DMS153 treated with DMSO at 0.1 percent for 48 hours (cell line): ENCODE measurements around the gene ADORA2A.

ENCODE experiments used
- DNase-seq: peaks from one replicate; lab custom pipeline; 2025; ENCODE audit not compliant: unreplicated experiment; lab: John Stamatoyannopoulos, UW

The ADORA2A gene

DNA sequence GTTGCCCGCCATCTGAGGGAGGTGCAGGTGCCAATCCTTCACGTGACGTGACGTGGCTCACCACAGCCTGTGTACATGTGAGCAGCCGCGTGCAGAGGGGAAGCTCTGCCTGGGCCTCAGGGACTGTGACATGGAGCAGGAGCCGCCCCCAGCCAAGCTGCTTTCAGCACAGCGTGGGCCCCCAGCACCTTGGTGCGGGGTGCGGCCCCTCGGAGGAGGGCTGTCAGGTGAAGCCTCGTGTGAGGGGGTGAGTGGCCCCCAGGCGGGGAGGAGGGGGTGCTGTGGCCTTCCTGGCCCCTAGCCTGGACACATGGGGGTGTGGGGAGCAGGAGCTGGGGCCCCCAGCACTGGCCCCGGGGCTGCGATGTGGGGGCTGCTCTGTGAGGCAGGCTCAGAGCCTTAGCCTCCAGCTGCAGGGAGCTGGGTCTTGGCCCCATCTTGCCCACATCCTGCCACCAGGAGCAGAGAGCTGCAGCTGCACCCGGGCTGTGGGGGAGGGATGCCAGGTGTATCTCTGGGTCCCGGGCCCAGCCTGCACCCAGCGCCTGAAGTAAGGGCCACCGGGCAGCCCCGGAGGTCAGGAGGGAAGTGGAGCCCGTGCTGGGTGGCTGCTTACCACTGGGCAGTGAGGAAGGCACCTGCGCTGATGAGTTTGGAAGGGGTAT lies at the start of gene ADORA2A:
TSS of gene ADORA2A (plus strand) at position 100 of the 665 bp plus-strand sequence. CDS start 5,806 bp downstream, outside the sequence.
- no peak for DNase-seq

DNA sequence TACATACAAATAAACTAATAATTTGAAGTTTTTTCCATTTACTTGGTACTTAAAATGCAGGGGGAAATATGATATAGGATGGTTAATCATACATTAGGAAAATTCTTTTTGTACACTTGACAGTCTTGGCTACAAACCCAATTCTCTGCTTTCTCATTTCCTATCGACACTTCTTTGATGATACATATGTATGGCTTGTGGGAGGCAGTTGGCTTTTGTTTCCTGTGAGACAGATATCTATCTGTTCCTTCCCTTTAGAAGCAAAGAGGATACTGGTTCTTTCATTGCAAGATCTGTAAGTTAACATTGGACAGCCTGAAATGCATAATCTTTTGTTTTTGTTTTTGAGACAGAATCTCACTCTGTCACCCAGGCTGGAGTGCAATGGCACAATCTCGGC lies 47.9 kb upstream of the ADORA2A start:
- no peak for DNase-seq

DNA sequence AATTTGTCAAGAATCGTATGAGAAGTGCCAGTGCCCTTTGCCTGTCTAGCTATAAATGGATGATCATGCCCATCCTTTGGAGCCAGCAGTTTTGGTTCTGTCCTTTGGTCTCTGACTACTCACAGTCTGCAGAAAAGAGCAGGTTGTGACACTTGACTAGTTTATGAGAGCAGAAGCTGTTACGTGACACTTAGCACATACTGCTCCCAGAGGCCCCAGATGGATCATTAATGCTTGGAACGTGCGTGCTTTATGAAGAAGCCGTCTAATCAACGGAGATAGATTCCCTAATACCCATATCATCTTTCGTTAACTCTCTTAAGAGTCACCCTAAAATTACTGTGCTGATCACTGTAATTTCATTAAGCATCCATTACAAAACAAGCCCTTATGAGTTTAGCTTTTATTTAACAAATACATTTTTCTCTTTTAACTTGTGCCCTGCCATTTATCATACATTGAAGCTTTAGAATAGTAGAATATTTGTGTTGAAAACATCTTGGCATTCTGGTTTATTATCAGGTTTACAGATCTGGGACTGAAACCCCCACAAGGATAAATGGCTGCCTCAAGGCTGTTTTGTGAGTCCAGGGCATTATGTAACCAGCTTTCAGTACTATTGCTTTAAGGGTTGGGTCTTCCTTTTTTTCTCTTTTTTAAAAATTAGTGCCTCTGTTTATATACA lies 47.0 kb upstream of the ADORA2A start:
- no peak for DNase-seq

DNA sequence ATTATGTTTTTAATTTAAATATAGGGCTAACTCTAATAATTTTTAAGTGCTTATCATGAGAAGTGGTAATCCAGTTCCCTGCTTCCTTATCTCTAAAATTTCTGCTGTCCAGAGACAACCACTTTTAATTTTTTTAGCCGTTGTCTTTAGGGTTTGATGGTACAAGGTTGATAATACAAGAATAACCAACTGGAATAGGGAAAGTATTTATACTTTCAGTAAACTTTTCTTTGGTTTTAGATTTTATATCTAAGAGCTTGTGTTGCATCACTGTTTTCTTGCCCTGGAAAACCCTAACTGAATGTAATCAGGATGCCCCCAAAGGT lies 46.5 kb upstream of the ADORA2A start:
- no peak for DNase-seq

DNA sequence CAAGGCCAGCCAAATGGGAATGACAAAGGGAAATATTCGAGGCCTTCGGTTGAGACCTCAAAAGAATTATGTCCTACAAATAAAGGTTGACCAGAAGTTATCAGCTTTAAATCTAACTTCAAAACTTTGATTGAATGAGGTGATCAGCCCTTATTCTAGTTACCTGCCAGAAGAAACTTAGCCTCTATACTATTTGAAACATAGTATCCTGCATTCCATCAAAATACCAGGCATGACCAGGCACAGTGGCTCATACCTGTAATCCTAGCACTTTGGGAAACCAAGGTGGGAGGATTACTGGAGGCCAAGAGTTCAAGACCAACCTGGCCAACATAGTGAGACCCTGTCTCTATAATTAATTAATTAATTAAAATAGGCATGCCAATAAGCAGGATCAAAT lies 44.3 kb upstream of the ADORA2A start:
- DNase-seq, result no peak

DNA sequence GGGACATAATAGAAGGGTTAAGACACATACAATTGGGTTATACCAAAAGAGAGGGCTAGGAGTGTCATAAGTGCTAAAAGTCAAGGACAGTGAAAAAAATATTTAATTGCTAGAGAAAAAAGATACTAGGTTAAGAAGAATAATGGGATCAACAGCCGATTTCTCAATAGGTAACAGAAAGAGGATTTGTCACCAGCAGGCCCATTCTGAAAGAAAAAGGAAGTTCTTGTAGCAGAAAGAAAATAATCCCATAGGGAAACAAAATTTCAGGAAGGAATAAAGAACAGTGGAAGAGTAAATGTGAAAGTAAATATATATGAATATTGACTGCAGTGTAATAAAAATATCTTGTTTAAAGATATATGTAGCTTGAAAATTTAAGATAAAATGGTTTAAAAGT lies 43.3 kb upstream of the ADORA2A start:
- no peak for DNase-seq

DNA sequence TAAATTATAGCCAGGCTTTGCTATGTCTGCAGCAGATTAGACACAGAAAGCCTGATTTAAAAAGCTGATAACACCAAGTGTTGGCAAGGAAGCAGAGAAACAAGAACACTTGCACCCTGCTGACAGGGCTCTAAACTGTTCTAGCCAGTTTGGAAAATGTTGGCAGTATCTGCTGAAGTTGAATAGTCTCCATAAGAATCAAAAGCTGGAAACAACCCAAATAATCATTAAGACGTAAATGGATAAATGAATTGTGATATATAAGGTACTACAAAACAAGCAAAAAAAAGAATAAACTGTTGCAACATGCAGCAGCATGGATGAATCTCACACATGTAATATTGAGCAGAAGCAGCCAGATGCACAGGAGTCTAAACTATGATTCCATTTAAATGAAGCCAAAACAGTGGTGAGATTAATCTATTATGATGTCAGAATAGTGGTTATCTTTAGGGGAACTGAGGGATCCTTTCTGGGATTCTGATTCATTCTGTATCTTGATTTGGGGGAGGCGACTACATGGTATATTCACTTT lies 40.4 kb upstream of the ADORA2A start:
- no peak for DNase-seq

DNA sequence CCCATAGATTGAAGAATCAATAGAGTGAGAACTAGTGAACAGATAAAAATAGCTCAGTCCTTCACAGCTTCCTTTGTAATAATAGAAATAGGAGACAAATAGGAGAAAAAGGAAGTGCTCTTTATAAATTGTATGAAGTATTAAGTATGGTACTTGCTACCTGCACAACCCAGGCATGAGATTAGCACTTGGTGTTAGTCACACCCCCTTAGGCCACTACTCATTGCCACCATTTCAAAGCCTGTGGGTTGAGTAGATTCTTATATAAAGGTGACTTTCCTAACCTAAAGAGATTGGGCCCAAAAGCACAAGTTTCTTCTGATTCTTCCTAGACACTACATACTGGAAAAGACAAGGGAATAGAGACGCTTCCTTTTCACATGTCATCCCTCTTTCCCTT lies 37.7 kb upstream of the ADORA2A start:
- no peak for DNase-seq

DNA sequence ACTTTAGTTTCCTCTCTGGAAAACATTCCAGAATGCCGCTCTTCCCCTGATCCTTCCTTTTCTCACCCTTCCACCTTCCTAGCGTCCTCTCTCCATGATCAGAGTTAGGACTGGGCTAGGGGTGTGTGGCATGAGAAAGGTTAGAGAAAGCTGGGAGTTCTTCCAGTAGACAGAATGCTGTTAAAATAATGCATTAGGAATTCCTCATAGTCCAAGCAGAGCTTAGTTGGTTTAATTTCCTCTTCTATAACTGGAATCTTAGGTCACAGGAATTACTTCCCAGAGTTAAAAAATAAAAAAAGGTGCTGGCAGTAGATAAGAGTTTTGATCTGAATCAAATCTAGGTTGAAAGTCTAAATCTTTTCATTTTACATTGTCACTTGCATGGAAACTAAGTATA lies 37.2 kb upstream of the ADORA2A start:
- DNase-seq, result no peak

DNA sequence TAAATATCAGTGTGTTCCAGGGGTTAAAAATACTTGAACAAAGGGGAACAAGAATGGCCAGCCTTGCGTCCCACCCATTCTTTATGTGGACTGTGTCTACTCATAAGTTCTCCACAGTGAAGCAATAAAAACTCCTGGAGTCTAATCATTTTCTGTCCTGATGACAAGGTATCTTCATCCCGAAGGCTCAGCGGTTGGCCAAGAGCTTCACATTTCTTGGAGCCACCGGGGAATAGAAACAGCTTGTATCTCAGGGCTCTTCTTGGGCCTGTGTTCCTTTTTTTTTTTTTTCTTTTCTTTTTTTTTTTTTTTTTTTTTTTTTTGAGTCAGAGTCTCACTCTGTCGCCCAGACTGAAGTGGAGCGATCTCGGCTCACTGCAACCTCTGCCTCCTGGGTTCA lies 36.8 kb upstream of the ADORA2A start:
- DNase-seq, result no peak

DNA sequence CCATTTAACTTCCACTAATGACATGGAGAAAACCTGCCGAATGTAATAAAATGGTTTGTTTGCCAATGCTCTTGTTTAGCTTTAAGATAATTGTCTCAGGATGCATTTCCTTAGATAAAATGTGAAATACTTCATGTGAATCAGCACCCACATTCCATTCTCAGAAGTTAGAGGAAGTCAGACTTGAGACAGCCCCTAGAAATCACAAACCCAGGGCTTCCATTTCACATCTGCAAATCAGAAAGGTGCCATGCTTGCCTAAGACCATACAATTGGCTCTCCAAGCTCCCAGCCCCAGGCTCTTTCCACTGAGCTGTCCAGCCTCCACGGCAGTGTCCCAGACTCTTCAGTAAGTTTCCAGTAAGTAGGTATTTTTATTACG lies 35.6 kb upstream of the ADORA2A start:
- DNase-seq, result no peak

DNA sequence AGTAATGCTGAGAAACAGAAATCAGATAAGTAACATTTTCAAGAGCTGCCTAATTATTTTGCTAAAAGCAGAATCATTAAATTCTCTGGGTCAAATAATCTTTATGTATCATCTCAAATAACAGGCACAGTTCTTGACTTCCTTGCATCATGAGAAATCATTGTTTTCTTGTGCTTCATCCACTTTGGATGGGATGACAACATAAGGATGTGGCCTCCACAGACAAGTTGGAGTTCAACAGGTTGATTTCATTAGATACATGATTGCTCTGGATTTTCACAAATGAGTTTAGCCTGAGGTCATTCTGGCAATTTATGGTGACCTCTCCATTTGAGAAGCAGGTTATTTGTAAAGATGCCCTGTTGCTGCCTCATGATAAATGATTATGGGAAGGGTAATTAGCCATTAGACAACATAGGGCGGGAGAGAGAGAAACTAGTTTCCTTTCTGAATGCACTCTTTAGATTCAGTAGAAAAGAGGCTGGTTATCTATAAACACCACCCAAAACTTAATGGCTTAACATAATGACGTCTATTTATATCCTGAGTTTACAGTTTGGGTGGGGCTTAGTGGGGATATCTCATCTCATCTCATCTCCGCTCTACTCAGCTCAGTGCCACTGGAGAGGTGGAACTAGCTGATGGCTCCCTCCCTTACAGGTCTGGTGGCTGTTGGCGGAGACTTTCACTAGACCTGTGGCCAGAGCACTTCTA lies 35.0 kb upstream of the ADORA2A start:
- DNase-seq, result peak; percentile 56

DNA sequence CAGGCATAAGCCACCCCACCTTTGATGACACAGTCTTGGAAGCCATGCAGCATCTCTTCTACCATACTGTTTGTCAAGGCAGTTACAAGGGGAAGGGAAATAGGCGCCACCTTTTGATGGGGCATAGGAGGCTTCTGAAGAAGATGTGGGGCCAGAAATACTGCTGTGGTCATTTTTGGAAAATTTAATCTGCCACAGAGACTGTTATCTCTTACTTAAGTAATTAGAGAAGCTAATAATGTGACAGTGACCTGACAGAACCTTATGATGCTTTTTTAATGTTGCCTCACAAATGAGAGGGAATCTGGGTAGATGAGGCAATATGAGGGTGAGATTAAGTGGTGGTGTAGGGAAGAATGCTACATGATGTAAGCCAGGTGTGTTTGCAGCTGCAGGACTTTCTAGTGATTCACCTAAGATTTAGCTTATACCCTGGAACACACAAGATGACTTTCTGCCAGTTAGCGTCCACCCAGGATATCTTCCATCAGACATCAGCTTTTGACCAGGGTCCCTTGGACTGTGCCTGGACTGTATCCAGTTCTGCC lies 34.3 kb upstream of the ADORA2A start:
- no peak for DNase-seq

DNA sequence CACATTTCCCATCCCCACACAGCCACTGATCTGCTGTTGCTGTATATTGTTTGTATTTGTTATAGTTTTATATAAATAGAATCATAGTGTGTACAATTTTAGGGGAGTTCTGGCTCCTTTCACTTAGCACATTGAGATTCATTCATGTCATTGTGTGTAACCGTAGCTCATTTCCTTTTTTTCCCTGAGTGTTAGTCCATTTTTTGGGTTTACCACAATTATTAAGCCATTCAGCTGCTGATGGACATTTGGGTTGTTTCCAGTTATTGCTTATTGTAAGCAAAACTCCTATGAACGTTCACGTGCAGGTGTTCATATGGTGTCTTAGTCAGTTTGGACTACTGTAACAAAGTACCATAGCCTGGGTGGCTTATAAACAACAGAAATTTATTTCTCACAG lies 33.6 kb upstream of the ADORA2A start:
- no peak for DNase-seq

DNA sequence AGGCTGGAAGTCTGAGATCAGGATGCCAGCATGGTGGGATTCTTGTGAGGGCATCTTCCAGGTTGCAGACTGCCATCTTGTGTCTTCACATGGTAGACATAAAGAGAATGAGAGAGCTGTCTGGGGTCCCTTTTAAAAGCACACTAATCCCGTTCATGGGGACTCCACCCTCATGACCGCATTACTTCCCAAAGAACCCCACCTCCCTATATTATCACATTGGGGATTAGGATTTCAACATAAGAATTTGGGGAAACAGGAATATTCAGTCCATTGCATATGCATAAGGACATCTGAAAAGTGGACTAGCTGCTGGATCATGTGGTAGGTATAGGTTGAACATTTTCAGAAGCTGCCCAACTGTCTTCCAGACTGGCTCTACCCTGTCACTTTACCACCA lies 33.1 kb upstream of the ADORA2A start:
- no peak for DNase-seq

DNA sequence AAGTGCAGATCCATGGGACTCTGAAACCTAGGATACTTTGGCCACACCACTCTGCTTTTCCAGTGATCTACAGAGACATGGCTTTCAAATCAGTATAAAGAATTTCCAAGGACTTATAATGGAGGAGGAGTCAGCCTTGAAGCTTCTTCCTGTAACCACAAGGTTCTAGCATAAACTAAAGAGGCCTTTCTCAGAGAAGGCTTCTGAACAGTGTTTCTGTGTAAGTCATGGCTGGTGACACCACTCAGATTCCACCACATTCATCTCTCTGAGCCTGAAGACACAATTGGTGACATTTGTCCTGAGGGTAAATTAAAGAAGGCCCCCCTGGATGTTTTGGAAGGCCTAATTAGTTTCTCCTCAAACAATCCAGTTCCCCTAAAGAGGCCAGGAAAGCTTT lies 29.0 kb upstream of the ADORA2A start:
- no peak for DNase-seq

DNA sequence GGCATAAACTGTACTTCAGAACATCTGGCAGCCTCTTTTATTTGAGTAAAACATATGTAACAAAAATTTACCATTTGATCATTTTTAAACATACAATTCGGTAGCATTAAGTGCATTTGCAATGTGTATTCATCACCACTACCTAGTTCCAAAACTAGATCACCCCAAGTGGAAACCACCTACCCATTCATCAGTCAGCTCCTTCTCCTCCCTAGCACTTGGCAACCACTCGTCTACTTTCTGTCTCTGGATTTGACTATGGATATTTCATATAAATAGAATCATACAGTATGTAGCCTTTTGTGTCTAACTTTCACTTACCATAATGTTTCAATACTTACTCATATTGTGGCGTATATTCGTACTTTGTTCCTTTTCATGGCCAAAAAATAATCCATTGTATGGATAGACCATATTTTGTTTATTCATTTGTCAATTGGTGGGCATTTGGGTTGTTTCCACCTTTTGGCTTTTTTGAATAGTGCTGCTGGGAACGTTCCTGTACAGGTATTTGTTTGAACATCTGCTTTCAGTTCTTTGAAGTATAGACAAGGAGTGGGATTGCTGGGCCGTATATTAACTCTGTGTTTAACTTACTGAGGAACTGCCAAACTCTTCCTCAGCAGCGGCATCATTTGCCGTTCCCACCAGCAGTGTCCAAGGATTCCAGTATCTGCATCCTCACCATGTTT lies 27.2 kb upstream of the ADORA2A start:
- DNase-seq, result no peak

DNA sequence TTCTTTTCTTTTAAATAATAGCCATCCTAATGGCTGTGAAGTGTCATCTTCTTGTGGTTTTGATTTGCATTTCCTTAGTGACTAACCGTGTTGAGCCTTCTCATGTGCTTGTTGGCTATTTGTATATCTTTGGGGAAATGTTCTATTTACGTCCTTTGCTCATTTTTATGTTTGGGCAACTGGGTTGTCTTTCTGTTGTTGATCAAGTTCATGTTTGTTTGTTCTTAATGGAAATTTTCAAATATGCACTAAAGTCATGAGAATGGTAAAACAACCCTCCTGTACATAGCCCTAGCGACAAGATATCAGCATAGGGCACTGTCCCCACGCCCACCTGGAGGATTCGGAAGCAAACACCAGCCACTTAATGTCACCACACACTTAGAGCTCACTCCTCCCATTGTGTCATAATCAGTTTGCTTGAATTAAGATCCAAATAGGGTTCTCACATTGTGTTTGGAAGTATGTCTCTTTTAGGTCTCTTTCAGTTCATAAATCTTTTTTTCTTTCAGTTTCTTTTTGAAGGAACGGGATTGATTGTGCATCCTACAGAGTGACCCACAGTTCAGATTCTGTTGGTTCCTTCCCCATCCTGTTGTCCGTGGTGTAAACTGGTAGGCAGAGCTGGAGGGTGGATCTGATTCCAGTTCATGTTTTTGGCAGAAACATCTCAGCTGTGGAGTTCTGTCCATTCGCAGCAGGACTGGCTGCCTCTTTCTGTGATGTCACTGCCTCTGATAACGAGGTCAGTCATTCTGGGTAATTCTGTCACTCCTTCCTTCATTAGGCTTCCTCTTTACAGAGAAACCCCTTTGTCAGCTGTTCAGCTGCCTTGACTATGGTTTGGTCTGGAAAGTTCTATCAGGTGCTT lies 26.4 kb upstream of the ADORA2A start:
- no peak for DNase-seq

DNA sequence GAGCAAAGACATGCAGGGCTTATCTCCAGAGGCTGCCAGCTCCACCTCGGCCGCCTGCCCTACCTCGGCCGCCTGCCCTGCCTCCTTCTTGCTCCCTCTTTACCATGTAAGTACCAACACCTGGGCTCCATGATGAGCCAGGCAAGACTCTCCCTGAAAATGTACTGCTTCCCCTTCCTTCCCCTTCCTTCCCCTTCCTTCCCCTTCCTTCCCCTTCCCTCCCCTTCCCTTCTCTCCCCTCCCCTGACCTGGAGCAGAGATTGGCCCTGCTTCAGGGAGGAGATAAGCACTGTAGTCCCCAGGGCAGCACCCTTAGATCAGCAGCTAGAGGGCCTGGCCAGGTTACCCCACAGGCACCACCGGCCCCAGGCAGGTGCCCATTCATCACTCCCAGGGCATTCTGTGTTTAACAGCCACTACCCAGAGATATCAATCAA lies 25.4 kb upstream of the ADORA2A start:
- no peak for DNase-seq

DNA sequence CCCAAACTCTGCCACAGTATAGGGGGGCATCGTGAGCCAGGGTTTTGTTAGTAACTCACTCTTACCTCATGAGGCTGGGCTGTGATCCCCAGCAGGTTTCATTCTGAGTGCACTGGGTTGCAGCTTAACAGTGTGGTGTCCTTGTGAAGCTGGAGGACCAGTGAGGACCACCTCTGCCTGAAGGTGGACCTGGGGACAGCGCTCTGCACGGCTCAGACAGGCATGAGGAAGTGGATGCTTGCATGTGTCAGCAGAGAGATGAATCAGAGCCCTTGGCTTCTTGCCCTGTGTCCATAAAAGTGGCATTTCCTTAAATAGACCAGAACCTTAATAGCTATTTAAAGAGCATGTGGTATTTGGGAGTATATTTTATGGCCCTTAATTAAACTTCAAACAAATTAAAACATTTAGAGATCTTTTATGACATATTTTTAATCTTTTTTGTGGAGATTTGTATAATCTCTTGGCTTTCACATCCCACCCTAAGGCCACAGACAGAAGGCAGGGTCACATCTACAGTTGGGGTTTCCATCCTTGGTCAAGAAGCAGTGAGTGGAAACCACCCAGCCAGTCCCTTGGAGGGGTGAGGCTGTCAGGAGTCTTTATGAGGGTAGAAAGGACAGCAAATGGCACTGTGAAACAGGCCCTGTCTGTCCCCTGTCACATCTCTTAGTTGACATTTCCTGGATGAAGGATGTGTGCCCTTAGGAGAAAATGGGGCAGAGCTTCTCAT lies 24.8 kb upstream of the ADORA2A start:
- peak; percentile 83 for DNase-seq
